Breast epithelium (tissue), 3 donors: ENCODE measurements around the gene FBLL1.

Source experiments
- CTCF ChIP-seq, 3 donors: fragments of 450-650 bp; IDR thresholded peaks; one replicate each; pipeline ENCODE4 v1.5.1; 2016 to 2017; ENCODE audit warnings: antibody characterized with exemption in 3 of 3, mild to moderate bottlenecking in 3 of 3, moderate library complexity in 3 of 3
- POLR2A ChIP-seq: fragments of 450-650 bp; IDR thresholded peaks from one replicate; pipeline ENCODE4 v1.6.1; 2016; ENCODE audit warnings: antibody characterized with exemption, mild to moderate bottlenecking, moderate library complexity
- POLR2AphosphoS5 ChIP-seq, 3 donors: sonication (generic); formaldehyde crosslinking; IDR thresholded peaks; one replicate each; pipeline ENCODE4 v1.6.1; 2017; ENCODE audit warnings: antibody characterized with exemption in 3 of 3

DNA sequence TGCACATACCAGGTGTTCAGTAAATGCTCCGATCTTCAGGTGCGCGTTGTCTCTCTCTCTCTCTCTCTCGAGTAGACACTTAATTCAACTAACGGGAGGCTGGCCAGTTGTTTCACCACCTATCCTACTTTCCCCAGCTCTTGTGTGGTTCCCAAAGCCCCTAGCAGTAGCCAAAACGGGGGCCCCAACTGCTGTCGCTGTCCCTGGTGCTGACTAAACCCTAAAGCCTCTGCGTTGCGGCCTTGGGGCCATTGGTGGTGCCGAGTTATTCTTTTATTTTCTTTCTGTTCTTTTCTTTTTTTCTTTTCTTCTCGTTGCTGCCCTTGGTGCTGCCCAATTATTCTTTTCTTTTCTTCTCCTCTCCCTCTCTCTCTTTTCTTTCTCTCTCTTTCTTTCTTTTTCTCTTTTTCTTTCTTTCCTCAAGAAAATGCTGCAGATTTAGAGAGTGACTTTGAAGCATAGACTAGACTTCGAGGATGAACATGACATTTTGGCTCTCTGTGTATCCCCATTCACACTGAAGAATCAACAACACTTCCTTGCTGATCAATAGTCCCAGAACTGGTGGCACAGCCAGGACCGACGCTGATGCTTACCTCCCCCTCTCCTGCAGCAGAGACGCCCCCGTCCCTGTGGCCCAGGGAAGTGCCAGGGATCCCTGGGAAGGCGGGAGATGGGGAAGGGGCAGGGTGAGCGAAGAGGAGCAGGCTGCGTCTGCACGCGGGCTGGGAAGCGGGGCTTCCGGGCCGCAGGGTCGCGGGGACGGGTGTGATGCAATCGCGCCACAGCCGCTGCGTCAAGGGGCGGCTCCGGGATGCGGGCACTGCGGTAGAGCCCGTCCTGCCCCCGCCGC lies at the start of gene FBLL1:
- TF ChIP-seq CTCF (IDR thresholded peaks at IDR 0.05), result no peak
- TF ChIP-seq POLR2AphosphoS5 (IDR thresholded peaks at IDR 0.05), result no peak
- no peak for TF ChIP-seq POLR2A
